CD4-positive, alpha-beta T cell treated with Interferon gamma for 1 hour (primary cell): Measurements from ENCODE around the gene PRKAR1B.

Source experiments
- DNase-seq: peaks from one replicate; pipeline ENCODE4 v3.0.0-alpha.2; 2020

Gene PRKAR1B

DNA sequence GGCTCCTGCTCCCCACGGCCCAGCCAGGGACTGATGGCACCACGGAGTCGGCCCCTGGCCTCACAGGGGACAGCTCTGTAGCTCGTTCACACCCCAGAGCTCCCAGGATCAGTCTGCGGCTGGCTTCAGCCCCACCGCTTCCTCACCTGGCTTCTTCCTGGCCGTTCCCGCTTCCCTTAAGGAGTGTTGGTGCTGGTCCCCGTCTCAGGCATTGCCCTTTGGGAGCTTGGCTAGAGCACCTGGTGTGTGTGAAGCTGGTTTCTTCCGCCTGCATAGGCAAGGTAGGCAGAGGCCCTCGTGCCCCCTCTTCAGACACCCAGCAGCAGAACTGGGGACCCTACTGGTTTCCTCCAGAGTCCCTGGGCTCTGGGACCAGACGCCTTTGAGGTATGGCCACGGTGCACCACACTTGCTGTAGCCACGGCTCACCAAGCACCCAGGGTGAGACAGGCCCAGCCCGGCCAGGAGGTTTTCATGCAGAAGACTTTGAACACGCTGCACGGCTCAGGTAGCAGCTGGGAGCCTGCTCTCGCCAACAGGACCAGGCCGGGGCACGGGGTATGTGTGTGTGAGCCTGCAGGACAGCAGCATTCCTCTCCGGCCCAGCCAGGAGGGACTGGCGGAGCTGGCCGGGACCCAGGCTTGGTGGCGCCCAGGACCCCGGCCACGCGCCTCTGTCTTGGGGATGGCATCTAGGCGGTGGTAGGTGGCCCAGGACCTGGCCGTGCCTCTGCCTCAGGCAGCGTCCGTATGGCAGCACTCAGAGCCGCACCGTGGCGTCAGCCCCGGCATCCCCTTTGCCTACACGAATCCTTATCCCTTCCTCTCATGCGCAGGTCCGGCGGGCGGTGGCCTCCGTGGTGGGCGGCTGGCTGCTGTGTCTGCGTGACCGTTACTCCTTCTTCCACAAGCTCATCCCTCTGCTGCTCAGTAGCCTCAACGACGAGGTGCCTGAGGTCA, 13.2 kb upstream of the PRKAR1B start:
- DNase-seq: no peak

DNA sequence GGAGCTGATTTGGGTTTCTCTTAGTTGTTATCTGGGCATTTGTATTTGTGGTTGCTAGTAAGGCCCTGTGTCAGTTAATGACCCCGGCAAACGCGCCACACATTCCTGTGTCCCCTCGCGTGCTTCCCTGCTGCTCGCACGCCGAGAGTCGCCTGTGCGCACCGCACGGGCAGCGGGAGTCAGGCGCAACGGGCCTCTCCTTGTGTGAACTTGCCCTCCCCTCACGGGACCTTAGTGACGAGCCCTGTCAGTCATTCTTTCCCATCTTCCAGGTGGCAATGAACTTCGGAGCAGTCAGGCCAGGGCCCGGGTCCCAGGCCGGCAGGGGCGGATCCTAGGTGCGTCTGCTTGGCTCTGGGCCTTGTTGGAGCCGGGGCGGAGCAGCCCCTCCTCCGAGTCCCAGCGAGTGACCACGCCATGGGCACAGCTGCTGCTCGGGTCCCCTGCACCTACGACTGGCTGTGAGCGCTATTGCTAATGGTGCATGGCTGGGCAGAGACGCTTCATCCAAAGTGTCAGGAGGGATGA, 12.4 kb upstream of the PRKAR1B start:
- no peak for DNase-seq

GRCh38 chr7:738723-739454, 11.8 kb upstream of the PRKAR1B start:
- no peak for DNase-seq

DNA sequence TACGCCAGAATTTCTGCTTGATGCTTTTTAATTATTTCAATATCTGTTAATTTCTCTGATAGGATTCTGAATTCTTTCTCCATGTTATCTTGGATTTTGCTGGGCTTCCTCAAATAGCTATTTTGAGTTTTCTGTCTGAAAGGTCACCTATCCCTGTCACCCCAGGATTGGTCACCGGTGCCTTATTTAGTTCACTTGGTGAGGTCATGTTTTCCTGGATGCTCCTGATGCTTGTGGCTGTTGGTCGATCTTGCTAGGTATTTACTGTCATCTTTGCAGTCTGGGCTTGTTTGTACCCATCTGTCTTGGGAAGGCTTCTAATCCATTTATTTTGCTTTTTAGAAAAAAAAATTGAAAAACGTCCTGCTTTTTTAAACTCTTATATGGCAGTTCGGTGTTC, 11.2 kb upstream of the PRKAR1B start:
- DNase-seq: no peak

- no peak for DNase-seq
Observed at GRCh38 chr7:734808-735207, 7.7 kb upstream of the PRKAR1B start.

DNA sequence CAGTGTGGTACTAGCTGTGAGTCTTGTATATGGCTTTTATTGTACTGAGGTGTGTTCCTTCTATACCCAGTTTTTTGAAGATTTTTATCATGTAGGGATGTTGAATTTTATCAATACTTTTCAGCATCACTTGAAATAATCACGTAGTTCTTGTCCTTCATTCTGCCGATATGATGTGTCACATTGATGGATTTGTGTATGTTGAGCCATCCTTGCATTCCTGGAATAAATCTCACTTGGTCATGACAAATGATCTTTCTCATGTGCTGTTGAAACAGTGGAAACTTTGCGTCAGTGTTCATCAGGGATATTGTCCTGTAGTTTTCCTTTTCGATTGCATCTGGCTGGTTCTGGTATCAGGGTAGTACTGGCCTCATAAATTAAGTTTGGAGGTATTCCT, 7.1 kb upstream of the PRKAR1B start:
- no peak for DNase-seq

DNA sequence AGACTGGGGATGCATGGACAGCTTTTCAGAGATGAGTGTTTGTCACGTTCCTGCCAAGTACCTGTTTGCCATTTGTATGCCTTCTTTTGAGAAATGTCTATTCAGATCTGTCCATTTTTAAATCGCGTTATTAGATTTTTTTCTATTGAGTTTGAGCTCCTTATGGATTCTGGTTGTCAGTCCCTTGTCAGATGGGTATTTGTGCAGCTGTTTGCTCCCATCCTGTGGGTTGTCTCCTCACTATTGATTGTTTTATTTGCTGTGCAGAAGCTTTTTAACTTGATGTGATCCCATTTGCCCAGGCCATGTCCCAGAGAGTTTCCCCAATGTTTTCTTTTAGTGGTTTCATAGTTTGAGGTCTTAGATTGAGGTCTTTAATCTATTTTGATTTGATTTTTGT, 5.5 kb upstream of the PRKAR1B start:
- no peak for DNase-seq

DNA sequence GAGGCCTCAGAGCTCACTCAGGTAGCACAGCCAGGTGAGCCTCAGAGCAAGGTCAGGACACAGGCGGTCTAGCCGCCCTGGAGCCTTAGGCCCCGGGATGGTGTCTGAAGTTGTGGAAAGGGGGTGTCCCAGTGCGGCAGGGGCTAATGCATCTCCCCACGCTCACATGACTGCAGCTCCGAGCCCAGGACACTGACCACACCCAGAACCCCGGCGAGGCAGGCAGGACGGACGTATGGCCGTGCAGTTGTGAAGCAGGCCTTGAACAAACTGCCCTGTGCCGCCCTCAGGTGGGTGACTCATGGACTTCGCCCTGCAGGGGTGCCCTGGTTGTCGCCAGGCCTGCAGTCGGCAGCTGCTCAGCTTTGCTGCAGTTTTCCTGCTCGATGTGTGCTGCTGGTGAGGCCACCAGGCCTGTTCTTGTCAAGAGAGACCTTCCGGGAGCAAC, 5.0 kb upstream of the PRKAR1B start:
- DNase-seq: no peak

DNA sequence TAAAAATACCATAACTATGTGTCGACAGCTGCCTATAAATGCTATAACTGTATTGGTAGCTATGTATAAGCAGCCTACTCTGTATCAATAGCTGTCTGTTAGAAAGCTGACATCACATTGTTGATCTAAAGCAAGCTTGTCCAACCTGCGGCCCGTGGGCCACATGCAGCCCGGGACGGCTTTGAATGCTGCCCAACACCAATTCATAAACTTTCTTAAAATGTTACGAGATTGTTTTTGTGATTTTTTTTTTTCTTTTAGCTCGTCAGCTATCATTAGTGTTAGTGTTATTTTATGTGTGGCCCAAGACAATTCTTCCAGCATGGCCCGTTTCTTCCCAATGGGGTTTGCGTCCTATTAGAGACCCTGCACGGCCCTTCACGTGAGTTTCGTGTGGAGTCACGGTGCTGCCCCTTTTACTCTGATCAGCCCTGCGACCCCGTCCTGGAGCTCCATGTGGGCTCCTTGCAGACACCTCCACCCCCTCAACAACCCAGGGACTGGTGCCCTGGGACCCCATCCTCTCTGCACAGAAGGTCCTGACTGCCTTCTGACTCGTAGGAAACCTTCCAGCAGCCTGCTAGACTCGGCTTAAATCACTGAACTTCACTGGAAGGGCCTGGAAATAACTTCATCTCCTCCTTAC, 4.5 kb upstream of the PRKAR1B start:
- DNase-seq: no peak

- no peak for DNase-seq
Observed at GRCh38 chr7:730501-731439, 3.7 kb upstream of the PRKAR1B start.

DNA sequence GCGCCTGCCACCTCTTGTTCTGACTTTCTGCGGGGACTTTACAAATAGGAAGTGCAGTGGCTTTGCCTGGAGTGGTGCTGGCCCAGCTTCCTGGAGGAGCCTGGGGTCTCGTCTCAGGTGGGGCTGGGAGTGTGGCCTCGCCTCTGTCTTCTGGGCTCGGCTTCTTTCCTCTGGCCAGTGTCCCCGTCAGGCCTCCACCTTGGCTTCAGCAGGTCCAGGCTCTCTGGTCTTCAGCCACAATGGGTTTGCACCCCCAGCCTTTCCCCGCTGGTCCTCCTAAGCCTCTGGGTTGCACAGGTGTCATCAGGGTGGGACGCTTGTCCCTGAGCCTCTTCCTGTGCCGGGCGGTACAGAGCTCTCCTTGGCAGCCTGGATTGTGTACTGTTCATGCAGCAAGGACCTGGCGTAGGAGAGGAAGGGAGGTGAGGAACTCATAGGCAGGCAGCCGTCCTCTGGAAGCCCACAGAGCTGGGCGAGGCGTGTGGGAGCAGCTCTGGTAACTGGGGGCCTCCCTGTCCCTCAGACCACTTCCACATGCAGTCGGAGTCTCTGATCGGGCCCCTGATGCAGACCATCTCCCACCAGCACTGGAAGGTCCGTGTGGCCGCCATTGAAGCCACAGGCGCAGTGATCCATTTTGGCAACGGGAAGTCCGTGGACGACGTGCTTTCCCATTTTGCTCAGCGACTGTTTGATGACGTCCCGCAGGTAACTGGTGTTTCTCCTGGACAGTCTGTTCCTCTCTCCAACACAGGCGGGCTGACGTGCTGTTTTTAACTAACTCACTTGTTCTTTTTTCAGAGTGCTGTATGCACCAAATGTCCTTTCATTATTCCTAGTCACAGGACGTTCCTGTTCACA, 2.3 kb upstream of the PRKAR1B start:
- DNase-seq: no peak

GRCh38 chr7:728602-729001, 1.5 kb upstream of the PRKAR1B start:
- DNase-seq: no peak

- no peak for DNase-seq
Observed at GRCh38 chr7:727806-728460, 852 bp upstream of the PRKAR1B start.

- DNase-seq: no peak
Observed at GRCh38 chr7:726854-727103, 302 bp downstream of the PRKAR1B start.

GRCh38 chr7:726084-726853, 812 bp downstream of the PRKAR1B start, which contains the start of gene DNAAF5:
Gene DNAAF5 (plus strand): TSS chr7:726699. CDS start chr7:726721, 22 bp downstream.
- peak; percentile 82 for DNase-seq

- no peak for DNase-seq
Observed at GRCh38 chr7:725223-726005, 1.7 kb downstream of the PRKAR1B start.

DNA sequence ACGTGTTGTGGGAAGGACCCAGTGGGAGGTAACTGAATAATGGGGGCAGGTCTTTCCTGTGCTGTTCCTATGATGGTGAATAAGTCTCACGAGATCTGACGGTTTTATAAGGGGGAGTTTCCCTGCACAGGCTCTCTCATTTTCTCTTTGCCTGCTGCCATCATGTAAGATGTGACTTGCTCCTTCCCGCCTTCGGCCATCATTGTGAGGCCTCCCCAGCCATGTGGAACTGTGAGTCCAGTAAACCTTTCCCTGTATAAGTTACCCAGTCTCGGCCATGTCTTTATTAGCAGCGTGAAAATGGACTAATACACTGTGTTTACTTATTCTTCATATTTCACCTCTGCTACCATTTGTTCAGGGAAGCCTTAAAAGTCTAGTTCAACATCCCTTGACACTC, 2.8 kb downstream of the PRKAR1B start:
- DNase-seq: no peak

DNA sequence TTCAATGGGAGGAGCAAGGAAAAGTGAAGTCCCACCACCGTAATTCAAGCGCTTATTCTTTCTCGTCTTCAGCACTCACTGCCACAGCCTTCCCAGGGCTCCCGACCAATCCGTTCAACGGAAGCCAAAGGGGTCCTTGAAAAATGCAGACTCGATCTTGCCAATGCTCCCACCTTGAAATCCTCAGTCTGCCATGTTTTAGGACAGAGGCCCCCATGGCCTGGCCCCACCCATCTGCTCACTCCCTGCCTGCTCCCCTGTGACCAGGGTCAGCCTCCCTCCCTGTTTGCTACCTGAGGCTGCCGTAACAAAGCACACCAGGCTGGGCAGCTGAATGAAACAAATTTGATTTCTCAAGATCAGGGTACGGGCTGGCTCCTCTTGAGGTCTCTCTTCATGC, 3.5 kb downstream of the PRKAR1B start:
- no peak for DNase-seq

DNA sequence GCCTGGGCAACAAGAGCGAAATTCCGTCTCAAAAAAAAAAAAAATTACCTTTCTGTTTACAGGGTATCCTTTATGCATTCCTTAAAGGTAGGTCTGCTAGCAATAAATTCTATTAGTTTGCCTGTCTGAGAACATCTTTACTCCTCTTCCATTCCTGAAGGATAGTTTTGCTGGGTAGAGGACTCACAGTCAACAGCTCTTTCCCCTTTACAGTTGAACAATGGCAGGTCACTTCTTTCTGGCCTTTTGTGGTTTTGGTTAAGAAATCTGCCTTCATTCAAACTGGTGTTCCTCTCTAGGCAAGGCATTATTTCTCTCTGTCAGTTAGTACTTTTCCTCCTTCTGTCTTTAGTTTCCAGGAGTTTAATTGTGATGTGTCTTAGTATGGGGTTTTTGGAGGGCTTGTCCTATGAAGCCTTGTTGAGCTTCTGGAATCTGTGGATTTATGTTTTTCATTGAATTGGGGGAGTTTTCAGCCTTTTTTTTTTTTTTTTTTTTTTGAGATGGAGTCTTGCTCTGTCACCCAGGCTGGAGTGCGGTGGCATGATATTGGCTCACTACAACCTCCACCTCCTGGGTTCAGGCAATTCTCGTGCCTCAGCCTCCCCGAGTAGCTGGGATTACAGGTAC, 5.3 kb downstream of the PRKAR1B start:
- no peak for DNase-seq
